ENCODE results near the gene CLTCL1.
"Not testable (repeated sequence)": the region's sequence is repeated elsewhere in the genome, so short reads cannot be mapped to it uniquely, and the experiment has no call there.

CLTCL1 gene

GRCh38 chr22:19169002-19169946, 122.2 kb downstream of the CLTCL1 start:
- DNase-seq (ENCODE audit: low spot score), result no peak
- no peak for TF ChIP-seq CTCF (IDR thresholded peaks at IDR 0.05; ENCODE audit: borderline replicate concordance, control extremely low read depth, extremely low read depth, insufficient read depth, missing control alignments)

DNA sequence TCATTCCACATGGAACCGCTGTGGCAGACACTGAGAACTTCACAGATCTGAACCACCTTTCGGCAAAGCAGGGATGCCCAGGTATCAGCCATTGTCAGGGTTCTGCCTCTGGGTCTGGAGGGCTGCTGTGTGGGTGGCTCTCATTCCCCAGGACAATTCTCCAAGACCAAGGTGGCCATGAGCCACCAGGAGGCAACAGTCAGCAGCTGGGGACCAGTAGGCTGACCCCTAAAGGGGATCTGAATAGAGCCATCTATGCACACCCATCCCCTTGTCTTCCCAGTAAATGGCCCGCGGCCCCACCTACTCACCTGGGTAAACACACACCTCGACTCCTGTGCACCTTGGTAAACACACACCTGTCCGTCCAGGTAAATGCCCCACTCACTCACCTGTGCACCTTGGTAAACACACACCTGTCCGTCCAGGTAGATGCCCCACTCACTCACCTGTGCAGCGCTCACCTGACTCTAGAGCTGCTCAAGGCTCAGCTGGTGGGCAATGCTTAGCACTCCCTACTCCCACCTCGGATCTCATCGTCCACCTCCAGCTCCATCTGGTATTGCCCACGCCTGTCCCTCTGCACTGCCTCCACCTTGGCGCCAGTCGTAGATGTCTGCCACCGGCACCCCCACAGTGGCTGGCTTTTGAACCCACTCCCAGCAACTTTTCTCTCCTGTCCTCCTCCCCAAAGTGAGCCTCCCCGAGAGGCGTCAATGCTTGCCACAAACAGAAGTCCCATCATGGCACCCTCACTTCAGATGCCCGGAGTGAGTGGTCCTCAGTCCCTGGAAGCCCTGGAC, 123.2 kb downstream of the CLTCL1 start:
- in situ Hi-C loops (cut with MboI; ENCODE audit: low sequenced_read_pairs, unreplicated experiment), result no loop called here
- no peak for TF ChIP-seq CTCF (IDR thresholded peaks at IDR 0.05; ENCODE audit: borderline replicate concordance, control extremely low read depth, extremely low read depth, insufficient read depth, missing control alignments)
- no peak for DNase-seq (ENCODE audit: low spot score)

More at GRCh38 chr22:19169002-19169946, 122.2 kb downstream of the CLTCL1 start:
- in situ Hi-C loops (cut with MboI; ENCODE audit: low sequenced_read_pairs, unreplicated experiment), result no loop called here

- TF ChIP-seq CTCF (IDR thresholded peaks at IDR 0.05; ENCODE audit: borderline replicate concordance, control extremely low read depth, extremely low read depth, insufficient read depth, missing control alignments), result no peak
- in situ Hi-C loops (cut with MboI; ENCODE audit: low sequenced_read_pairs, unreplicated experiment), result no loop called here
- no peak for DNase-seq (ENCODE audit: low spot score)
These were observed 124.2 kb downstream of the CLTCL1 start for GRCh38 chr22:19167106-19167869.

GRCh38 chr22:19166421-19166820, 125.1 kb downstream of the CLTCL1 start:
- TF ChIP-seq CTCF (IDR thresholded peaks at IDR 0.05; ENCODE audit: borderline replicate concordance, control extremely low read depth, extremely low read depth, insufficient read depth, missing control alignments), result no peak
- no peak for DNase-seq (ENCODE audit: low spot score)
- in situ Hi-C loops (cut with MboI; ENCODE audit: low sequenced_read_pairs, unreplicated experiment), result no loop called here

GRCh38 chr22:19164425-19164824, 127.1 kb downstream of the CLTCL1 start:
- in situ Hi-C loops (cut with MboI; ENCODE audit: low sequenced_read_pairs, unreplicated experiment), result no loop called here
- TF ChIP-seq CTCF (IDR thresholded peaks at IDR 0.05; ENCODE audit: borderline replicate concordance, control extremely low read depth, extremely low read depth, insufficient read depth, missing control alignments), result no peak
- no peak for DNase-seq (ENCODE audit: low spot score)

DNA sequence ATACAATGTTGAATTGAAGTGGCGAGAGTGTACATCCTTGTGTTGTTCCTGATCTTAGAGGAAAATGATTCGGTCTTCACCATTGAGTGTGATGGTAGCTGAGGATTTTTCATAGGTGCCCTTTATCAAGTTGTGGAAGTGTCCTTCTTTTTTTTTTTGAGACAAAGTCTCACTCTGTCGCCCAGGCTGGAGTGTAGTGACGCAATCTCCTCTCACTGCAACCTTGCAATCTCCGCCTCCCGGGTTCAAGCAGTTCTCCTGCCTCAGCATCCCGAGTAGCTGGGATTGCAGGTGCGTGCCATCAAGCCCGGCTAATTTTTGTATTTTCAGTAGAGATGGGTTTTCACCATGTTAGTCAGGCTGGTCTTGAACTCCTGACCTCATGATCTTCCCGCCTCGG, 132.9 kb downstream of the CLTCL1 start:
- in situ Hi-C loops (cut with MboI; ENCODE audit: low sequenced_read_pairs, unreplicated experiment); DNase-seq (ENCODE audit: low spot score): not testable (repeated sequence)

- DNase-seq (ENCODE audit: low spot score); in situ Hi-C loops (cut with MboI; ENCODE audit: low sequenced_read_pairs, unreplicated experiment): not testable (repeated sequence)
These were observed 135.4 kb downstream of the CLTCL1 start for GRCh38 chr22:19156109-19156508.

Data from GM13976 (cell line).